Measurements from ENCODE around the gene TRIP12.
"Not testable (repeated sequence)": the region's sequence is repeated elsewhere in the genome, so short reads cannot be mapped to it uniquely, and the experiment has no call there.

TRIP12 gene

DNA sequence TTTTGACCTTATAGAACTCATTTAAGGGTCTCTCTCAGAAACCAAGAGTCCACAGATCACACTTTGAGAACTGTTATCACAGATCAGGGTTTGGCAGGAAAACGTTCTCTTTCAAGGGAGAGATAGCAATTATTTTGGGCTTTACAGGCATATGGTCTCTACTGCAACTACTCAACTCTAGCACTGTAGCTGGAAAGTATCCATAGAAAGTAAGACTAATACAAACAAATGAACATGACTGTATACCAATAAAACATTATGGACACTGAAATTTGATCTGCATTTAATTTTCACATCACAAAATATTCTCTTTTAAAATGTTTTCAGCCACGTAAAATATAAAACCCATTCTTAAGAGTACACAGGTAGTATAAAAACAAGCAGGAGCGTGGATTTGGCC, 100.5 kb downstream of the TRIP12 start:
- no peak for DNase-seq

DNA sequence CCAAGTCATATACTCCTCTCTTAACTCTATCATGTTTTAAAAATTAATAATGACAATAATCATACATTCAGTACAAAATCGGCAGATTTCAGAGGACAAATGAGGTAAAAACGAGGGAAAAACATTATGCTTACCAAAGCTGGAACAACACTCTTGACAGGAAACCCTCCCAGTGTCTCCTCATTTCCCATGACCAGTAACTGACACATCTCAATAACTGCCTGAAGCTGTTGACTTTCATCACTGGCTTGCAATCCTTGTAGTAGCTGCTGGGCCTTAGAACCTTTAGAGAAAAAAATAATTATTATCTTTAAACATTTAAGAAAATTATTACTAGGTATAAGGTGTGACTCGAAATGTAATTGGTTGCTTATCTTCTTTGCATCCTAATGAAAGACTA, 103.6 kb downstream of the TRIP12 start:
- DNase-seq: no peak

DNA sequence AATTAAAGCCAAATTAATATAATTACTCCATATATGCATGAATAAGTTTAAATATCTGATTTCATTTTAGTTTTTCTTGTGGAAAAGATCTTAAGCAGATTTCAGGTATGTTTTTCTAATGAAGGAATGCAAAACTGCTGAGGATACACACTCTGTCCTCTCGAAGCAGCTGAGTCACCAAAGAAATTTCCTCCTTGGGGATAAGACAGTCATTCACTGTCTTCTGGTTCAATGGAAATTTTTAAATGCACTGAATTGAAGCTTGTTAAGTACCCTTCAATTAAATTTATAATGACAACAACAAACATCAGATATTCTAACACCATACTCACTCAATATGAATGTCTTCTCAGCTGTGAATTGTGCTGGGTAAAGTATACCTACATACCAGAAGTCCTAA, 106.0 kb downstream of the TRIP12 start:
- DNase-seq: no peak

DNA sequence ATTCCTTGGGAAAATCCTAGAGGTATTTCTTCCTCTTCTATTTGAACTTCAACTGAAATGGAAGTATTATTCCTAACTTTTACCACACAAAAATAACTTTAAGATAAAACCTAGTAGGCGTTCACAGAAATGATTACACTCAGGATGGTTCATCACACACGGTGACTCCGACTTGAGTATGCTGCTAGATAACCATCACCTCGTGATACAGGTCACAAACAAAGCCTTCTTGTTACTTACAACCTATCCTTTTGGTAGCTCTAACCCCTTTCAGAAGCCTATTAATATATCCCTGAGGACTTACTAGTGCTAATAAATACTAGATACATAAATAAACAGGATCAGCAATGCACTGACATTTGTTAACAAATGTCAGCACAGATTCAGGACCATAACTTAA, 106.5 kb downstream of the TRIP12 start:
- DNase-seq: no peak

DNA sequence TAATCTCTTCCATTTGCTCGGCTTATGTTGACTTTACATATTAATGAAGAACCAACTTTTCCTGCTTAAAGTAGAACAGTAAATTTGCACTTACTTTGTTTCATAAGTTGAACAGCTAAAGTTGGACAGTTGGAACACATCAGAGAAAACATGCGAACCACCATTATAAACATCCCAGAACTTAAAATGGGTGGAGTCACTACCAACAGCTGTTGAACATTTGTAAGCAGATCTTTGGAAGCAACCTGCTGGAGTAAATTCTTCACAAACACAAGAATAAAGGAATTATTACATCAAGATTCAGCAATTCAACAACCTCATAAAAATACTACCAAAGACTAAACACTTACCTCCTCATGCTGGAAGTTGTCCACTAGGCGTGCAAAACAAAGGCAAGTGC, 111.0 kb downstream of the TRIP12 start:
- no peak for DNase-seq

DNA sequence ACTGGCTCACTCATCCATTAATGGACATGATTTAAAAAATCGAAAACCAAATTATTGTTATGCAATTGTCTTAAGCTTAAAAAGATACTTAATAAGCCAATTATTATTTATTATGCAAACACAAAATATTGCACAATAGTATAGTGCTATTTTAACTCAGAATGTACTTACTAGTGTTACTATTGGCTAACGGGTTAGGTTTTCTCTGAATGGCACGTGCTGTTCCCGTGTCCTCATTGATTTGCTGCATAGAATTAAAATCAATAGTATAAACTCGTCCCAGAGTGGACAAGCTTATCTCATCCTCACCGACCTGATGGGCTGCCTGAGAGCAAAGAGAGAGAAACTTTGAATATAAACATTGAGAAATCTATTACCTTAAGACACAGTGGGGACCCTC, 116.2 kb downstream of the TRIP12 start:
- DNase-seq: no peak

DNA sequence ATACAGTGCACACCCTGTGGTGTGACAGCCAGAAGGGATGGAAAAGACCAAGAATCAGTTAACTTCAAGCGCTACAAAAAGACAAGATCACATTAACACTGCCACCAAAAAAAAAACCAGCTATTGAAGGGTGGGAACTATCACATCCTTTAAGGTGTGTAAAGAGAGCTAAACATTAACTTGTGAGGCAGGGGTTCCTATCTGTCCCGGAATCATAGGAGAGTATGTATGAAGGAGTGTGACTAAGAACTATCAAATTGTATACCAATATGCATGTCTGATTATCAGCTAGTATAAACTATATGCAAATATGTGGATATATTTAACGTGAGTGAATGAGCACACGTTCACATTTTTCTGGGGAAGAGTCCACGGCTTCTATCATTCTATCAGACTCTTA, 119.0 kb downstream of the TRIP12 start:
- DNase-seq: no peak

DNA sequence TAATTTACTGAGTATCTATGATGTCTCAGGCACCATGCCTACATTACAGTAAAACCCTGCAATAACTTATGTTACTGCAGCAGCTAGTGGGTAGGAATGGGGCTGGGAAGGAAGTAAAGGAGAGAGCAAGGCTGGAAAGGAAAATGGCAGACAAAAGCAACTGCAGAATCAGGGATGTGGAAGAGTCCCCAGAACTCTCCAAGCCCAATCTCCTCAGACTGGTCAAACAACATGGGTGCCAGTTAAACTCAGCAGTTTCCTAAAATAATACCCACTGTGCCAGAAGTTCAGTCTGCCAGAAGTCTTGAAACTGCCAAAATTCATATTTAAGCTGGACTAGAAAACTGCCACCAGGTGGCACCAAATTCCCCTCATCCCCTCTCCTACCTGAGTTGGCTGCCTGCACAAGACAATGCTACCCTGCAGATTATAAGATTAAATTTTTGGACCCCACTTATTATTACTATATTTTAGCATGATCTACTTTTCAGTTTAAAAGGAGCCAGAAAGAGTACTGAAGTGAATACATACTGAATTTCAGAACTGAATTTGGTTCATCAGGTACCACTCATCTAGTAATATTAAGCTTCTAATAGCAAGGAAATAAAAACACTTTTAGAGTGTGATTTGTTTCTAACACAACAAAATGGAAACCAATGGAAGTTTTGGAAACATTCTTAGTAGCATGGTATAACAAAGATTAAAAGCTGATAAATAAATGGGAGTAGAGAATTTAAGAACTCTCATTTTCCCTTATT, 120.6 kb downstream of the TRIP12 start:
- DNase-seq: peak; percentile 43

DNA sequence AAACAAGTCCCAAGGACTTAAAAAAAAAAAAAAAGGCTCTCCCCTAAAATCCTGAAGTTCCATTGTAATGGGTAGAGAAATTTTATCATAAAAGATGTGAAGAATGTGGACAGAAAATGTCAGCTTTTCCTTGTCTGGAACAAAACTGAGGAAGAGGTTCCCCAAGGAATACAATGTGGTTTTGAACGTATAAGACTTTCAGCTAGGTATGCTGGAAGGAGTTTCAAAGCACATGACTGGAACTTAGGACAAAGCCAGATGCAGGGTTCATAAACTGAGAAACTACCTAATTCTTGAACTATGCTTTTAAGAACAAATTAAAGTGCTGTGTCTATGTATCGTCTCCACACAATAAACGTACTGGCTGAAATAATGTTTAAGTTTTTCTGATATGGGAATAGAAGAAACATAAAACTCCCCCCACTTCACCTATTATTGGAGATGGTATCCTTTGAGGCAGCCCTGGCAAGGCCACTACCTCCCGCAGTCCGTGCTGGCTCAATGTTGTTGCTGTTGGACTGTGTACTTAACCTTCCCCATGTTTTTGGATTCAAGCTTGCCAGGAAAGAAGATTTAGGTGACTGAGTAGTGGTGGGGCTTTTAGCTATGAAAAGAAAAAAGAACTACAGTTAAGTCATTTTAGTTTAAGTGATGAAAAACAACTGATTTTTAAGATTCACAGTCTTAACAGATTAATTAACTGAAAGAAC, 123.2 kb downstream of the TRIP12 start:
- no peak for DNase-seq

DNA sequence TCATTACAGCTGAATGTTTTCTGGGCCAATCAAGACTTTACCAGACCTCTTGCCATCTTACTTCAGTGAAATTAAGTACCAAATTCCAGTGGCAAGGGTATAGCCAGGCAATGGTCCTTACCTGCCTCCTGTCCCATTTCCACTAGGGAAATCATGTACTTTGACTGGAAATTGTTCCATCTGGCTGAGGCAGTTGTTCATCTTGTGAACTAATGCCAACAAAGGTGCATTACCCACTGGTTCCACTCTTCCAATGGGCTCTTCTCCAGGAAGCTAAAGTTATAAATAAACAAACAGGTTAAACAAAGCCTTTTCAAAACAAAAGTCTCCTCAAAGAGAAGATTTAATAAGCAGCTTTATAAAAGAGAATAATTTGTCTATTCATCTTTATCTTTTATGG, 126.8 kb downstream of the TRIP12 start:
- DNase-seq: no peak

DNA sequence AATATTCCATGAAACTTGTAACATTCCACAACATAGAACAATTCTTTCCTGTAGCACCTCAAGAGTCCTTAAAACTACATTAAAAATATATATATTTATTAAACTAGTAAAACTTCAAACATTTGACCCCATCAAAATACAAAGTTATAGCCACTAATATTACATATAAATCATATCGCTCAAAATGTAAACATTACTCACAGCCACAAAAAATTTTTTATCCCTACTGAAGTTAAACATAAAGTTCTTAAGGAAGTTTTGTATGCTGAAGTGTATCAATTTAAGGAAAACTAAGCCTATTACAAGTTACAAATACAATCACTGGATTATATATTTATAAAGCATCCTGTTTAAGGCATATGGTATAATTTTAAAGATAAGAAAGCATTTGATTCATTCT, 127.2 kb downstream of the TRIP12 start:
- no peak for DNase-seq

DNA sequence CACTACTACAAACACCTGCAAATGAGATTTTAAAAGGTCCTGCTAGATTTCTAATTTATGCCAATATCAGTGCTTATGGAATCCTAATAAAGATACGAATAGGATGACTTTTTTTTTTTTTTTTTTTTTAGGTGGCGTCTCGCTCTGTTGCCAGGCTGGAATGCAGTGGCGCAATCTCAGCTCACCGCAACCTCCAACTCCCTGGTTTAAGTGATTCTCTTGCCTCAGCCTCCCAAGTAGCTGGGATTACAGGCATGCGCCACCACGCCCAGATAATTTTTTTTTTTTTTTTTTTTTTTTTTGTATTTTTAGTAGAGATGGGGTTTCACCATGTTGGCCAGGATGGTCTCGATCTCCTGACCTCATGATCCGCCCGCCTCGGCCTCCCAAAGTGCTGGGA, 135.5 kb downstream of the TRIP12 start:
- DNase-seq: not testable (repeated sequence)

DNA sequence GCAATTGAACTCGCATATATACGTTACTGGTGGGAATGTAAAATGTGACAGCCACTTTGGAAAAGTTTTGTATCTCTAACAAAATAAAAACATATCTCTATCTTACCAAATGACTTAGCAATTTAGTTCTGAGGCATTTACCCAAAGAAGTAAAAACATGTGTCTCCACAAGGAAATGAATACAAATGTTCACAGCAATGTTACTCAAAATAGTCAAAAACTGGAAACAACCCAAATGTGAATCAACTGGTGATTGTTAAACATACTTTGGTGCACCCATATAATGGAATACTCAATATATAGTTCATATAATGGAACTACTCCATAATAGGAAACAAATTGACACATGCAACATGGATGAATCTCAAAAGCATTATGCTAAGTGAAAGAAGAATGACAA, 137.0 kb downstream of the TRIP12 start:
- DNase-seq: no peak

DNA sequence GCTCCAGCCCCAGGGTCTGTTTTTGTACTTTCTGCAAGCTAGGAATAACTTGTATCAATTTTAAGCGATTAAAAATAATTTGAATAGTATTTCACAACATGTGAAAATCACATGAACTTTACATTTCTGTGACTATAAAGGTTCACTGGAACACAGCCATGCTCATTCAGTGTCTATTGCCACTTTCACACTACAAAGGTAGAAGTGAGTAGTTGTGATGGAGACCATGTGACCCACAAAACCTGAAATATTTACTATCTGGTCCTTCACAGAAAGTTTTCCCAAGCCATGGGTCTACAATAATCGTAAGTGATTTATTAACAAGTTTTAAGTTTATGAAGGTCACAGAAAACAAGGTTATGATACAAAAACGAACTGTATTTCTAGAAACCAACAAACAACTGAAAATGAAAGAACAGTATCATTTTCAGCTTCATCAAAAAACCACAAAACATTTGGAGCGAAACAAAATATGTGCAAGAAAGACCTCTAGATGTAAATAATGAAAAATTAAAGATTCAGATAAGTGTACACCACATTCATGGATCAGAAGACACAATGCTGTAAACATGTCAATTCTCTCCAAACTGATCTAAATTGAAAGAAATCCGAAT, 138.6 kb downstream of the TRIP12 start:
- no peak for DNase-seq

DNA sequence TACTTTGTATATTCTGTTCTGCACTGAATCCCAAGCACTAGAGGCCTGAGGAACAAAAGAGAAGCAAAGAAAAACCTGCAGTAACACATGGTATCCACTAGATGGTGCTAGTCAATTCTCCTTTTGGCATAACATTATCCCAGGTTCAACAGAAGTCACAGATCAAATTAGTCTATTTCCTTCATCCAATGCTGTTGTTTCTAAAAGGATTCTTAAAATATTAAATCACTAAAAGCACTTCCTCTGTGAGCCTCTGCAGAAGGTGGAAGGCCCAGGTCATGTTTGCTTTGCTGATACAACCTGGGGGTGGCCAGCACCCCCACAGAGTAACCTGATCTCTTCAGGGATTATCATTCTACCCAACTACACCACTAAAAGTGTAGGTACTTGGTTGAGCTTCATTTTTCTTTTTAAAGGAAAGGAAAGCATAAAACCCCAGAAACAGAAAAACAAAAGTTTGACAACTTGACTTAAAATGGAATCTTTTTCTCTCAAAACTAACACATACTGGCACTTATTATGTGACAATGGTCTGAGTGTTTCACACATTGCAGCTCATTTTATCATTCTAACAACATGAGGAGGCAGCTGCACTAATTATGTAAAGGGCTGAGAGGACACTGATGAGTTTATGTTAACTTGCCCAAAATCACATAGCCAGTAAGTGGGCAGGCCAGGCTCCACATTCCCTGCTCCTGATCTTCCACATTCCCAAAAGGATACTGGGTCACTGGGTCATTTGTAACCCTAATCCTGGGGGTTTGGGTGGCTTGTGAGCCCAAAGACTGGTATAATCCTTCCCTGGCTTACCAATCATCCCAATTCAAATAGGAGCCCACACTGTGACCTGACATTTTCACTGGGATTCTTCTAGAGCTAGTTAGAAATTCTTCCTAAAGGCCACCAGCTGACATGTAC, 140.7 kb downstream of the TRIP12 start:
- peak; percentile 44 for DNase-seq

DNA sequence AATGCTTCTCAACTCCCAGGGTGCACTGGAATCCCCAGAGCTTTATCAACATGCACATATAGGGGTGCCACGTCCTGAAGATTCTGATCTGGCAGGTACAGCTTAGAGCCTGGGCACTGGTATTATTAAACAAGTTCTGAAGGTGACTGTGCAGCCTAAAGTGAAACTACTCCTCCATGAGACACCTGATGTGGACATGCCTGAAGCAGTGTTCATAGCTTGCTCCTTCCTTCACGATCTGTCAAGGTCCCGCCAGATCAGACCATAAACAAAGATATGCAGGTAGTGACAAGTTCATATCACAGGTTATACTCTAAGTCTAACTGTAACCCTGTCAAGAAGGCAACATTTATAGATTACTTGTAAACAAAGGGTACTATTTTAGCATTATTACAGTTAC, 142.2 kb downstream of the TRIP12 start:
- DNase-seq: no peak

DNA sequence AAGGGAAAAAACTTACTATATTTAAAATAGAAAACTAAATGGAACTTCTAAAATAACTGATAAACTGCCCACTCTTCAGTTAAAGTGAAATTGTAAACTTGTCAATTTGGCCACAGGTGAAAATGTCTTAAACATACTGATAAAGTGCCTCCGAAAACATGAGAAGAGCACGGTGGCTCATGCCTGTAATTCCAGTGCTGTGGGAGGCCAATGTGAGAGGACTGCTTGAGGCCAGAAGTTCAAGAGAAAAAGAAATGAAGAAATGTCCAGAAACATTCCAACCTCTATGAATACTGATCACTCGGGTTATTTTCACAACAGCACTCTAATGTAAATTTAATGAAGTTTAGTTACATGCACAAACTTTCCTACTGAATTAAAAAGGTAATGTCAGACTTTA, 144.1 kb downstream of the TRIP12 start:
- no peak for DNase-seq

DNA sequence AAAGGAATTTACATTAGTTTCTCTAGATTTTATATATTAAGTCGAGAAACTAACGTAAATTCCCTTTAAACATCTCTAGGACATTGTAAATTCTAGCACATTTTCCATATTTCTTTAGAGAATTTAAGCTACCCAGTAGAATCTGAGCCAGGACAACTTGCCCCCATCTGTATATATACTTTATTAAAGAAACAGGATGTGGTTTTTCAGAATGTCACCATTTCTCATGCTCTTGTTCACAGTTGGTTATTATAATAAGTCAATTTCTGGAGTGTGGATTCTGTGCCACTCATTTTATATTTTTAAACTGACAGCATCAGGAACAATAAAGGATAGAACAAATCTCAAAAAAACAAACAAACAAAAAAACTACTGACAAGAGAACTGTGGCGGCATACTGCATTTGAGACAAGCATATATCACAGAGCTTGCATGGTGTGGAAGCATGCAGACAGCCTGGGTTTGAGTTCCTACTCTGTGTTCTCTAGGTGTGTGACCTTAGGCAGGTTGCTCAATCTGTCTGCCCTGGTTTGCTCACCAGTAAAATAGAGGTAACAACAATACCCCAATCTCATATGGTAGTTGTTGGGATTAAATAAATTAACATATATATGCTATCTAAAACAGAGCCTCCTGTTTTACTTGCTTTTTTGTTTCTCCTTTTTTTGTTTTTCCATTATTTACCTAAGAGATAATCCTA, 146.0 kb downstream of the TRIP12 start:
- no peak for DNase-seq

DNA sequence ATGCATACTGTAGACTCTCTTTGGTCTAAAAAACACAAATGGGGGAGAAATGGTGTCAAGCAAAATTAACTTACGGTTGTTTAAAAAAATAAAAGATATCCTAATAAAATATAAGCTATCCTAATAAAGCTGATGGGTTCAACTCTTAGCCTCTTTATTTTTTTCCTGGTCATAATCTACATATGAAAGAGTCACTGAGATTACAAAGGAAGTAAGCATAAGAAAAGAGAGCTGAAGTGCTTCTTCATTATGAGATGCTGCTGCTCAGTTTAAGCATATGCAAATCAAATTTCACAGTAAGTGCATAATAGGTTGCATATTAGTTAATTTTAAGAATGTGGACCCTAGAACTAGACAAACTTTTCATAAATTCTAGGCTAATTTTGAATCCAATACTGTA, 147.6 kb downstream of the TRIP12 start:
- no peak for DNase-seq

DNA sequence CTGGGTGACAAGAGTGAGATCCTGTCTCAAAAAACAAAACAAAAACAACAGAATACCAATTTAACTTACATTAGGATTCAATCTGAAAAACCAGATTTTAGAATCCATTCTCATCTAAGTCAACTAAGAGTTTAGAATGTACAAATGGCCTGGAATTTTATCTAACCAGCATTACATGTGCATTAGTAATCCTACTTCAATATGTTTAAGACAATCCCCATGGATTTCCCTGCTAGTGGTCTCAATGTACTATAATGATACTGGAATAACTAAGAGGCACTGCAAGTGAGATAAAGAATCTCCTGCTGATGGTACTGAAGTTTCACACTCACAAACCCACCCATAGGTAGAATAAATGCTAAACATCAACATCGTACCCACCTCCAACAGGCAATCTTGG, 153.6 kb downstream of the TRIP12 start:
- no peak for DNase-seq

DNA sequence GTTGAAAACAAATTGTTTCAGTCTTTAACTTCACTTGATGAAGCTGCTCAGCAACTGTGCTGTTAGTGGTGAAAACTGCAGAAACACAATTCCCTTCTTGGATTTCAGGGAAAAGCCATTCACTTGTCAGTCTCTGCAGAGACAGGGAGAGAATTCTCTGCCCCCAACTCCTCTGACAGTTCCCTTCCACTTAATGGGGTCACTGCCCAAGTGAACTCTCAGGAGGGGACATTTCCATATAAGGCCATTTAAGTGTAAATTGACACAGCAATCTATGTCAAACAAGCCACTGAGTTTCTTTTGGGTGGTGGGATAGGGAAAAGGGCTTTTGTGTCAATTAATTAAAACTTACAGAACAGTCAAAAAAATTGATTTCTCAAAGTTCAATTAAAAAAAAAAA, 156.1 kb downstream of the TRIP12 start:
- no peak for DNase-seq

DNA sequence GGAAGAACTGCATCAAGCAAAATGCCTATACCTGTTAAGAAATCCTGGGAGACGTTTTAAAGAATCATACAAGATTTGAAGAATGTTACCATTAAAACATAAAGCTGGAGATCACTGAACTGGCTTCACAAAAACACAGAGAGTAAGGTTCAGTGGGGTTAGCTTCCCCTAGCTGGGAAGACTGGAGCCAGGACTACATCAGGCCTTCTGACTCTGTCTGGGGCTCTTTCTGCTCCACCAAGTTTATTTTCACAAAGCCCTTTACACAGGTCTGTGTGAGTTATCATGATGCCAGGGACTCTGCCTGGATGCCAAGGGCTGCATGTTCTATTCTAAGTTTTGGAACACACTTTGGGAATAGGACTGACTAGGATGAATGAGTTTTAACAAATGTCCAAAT, 160.1 kb downstream of the TRIP12 start:
- no peak for DNase-seq

DNA sequence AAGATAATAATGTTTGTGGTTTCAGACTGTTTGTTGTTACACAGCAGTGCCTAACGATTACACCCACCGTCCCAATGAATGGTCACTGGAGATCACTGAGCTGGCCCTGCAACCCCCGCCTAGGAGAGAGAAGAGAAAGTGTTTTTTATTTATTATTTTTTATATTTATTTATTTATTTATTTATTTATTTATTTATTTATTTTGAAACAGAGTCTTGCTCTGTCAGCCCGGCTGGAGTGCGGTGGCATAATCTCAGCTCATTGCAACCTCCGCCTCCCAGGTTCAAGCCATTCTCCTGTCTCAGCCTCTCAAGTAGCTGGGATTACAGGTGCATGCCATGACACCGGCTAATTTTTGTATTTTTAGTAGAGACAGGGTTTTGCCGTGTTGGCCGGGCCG, 164.3 kb downstream of the TRIP12 start:
- not testable (repeated sequence) for DNase-seq
